Measurements from ENCODE around the gene CNBP. TPM values are rescaled to one million over a fixed set of nuclear protein-coding genes. Genes with fewer than 3 reads are reported as not detected.
A peak's percentile ranks its signal among the peaks of the same experiment; 100 is the strongest.

Gene CNBP
- total and polyA plus RNA-seq, 2 of the 13 experiments (the other 11 are each of a cell fraction or from before 2014, with no cell fraction given): 282 to 354 TPM

DNA sequence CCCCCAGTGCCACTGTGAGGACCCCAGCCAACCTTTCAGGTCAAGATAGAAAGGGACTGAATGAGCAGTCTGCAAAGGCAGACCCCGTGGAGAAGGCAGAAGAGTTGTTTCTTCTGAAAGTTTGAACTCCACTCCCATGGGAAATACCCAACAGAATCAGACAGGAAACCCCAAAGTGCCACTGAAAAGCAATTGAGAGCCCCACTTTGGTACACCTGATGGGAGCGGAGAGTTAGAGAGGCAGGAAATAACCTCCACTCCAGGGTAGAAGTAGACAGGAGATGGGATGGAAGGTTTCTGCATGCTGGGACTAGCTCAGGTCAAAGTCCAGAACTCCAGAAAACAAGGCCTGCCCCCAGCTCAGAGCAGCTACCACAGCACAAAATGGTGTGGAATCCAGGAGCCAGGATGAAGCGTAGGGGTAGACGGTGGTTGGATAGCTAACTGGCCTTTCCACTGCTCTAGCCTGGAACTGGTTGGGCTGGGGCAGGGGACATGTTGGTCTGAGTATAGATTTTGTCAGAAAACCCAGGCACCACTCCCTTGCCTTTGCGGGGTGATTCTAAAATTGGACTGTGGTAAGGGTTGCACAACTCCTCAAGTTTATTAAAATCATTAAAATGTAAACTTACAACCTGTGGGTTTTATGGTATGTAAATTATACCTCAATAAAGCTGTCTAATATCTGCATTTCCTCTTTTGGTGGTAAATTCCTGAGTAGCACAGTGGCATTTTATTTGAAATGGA lies 60.2 kb downstream of the CNBP start (continued):
- TF ChIP-seq, protein P1, sequence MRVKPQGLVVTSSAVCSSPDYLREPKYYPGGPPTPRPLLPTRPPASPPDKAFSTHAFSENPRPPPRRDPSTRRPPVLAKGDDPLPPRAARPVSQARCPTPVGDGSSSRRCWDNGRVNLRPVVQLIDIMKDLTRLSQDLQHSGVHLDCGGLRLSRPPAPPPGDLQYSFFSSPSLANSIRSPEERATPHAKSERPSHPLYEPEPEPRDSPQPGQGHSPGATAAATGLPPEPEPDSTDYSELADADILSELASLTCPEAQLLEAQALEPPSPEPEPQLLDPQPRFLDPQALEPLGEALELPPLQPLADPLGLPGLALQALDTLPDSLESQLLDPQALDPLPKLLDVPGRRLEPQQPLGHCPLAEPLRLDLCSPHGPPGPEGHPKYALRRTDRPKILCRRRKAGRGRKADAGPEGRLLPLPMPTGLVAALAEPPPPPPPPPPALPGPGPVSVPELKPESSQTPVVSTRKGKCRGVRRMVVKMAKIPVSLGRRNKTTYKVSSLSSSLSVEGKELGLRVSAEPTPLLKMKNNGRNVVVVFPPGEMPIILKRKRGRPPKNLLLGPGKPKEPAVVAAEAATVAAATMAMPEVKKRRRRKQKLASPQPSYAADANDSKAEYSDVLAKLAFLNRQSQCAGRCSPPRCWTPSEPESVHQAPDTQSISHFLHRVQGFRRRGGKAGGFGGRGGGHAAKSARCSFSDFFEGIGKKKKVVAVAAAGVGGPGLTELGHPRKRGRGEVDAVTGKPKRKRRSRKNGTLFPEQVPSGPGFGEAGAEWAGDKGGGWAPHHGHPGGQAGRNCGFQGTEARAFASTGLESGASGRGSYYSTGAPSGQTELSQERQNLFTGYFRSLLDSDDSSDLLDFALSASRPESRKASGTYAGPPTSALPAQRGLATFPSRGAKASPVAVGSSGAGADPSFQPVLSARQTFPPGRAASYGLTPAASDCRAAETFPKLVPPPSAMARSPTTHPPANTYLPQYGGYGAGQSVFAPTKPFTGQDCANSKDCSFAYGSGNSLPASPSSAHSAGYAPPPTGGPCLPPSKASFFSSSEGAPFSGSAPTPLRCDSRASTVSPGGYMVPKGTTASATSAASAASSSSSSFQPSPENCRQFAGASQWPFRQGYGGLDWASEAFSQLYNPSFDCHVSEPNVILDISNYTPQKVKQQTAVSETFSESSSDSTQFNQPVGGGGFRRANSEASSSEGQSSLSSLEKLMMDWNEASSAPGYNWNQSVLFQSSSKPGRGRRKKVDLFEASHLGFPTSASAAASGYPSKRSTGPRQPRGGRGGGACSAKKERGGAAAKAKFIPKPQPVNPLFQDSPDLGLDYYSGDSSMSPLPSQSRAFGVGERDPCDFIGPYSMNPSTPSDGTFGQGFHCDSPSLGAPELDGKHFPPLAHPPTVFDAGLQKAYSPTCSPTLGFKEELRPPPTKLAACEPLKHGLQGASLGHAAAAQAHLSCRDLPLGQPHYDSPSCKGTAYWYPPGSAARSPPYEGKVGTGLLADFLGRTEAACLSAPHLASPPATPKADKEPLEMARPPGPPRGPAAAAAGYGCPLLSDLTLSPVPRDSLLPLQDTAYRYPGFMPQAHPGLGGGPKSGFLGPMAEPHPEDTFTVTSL (CRISPR knock-in tag; IDR thresholded peaks at IDR 0.05; ENCODE audit: borderline replicate concordance): 0 out of 2 replicates have a peak, but pooled peaks have one; percentile 20
- no peak for TF ChIP-seq IKZF1 (IDR thresholded peaks at IDR 0.05)
- no peak for TF ChIP-seq HMGXB3 (CRISPR knock-in tag; IDR thresholded peaks at IDR 0.05; ENCODE audit: borderline replicate concordance)
- TF ChIP-seq E2F5 (CRISPR knock-in tag; conservative IDR thresholded peaks at IDR 0.05): no peak
- no peak for TF ChIP-seq ZBTB42 (CRISPR knock-in tag; IDR thresholded peaks at IDR 0.05)
- TF ChIP-seq ZNF317 (CRISPR knock-in tag; IDR thresholded peaks at IDR 0.05): peak; percentile 50; the same call in 1 of the 2 replicates
- no peak for TF ChIP-seq FOXM1 (CRISPR knock-in tag; IDR thresholded peaks at IDR 0.05)
- TF ChIP-seq PHF5A (CRISPR knock-in tag; IDR thresholded peaks at IDR 0.05; ENCODE audit: low read depth, unreplicated experiment): no peak
- no peak for TF ChIP-seq ZFP62 (CRISPR knock-in tag; IDR thresholded peaks at IDR 0.05)
- TF ChIP-seq CBX2 (IDR thresholded peaks at IDR 0.05; ENCODE audit: low read depth, low read length): no peak
- no peak for TF ChIP-seq CBX2 (CRISPR knock-in tag; IDR thresholded peaks at IDR 0.05; ENCODE audit: low read depth)
- no peak for TF ChIP-seq RORA (CRISPR knock-in tag; IDR thresholded peaks at IDR 0.05)
- TF ChIP-seq ZNF276 (CRISPR knock-in tag; IDR thresholded peaks at IDR 0.05; ENCODE audit: low read depth): no peak
- no peak for TF ChIP-seq SRF (IDR thresholded peaks at IDR 0.05; ENCODE audit: low read depth, low read length)
- TF ChIP-seq SP4 (CRISPR knock-in tag; IDR thresholded peaks at IDR 0.05): no peak

All from HepG2 (cell line).